ENCODE results near the gene CSNK1E. TPM values are rescaled to one million over a fixed set of nuclear protein-coding genes. Genes with fewer than 3 reads are reported as not detected.
A peak's percentile ranks its signal among the peaks of the same experiment; 100 is the strongest.
"Not testable (repeated sequence)": the region's sequence is repeated elsewhere in the genome, so short reads cannot be mapped to it uniquely, and the experiment has no call there.

CSNK1E gene
- total RNA-seq, 6 donors from 2014 or later, result 94.1 to 345 (median 123) TPM

- Histone ChIP-seq H3K4me1 (peaks cover 0 to 3% (median under 1%) of the 10 kb centered on the region in 4 donors), H3K27ac (no peak overlapping the region), H3K27me3 (no peaks in the 10 kb centered on the region), H3K9me3 (no peaks in the 10 kb centered on the region), H3K36me3 (no peaks in the 10 kb centered on the region), H3K4me3 (no peak overlapping the region)
- no peak for TF ChIP-seq POLR2A (IDR thresholded peaks at IDR 0.05)
- no peak for TF ChIP-seq EP300 (IDR thresholded peaks at IDR 0.05)
- no peak for TF ChIP-seq POLR2AphosphoS5 (IDR thresholded peaks at IDR 0.05)
- TF ChIP-seq, protein P1, sequence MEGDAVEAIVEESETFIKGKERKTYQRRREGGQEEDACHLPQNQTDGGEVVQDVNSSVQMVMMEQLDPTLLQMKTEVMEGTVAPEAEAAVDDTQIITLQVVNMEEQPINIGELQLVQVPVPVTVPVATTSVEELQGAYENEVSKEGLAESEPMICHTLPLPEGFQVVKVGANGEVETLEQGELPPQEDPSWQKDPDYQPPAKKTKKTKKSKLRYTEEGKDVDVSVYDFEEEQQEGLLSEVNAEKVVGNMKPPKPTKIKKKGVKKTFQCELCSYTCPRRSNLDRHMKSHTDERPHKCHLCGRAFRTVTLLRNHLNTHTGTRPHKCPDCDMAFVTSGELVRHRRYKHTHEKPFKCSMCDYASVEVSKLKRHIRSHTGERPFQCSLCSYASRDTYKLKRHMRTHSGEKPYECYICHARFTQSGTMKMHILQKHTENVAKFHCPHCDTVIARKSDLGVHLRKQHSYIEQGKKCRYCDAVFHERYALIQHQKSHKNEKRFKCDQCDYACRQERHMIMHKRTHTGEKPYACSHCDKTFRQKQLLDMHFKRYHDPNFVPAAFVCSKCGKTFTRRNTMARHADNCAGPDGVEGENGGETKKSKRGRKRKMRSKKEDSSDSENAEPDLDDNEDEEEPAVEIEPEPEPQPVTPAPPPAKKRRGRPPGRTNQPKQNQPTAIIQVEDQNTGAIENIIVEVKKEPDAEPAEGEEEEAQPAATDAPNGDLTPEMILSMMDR (IDR thresholded peaks at IDR 0.05), result no peak
- 78 to 80% methylated on average over 11 to 14 of the region's 14 CpGs for WGBS, 2 donors
- ATAC-seq (ENCODE audit: low FRiP score in 2 of 2), result no peak
- no peak for DNase-seq
Measured at GRCh38 chr22:38347944-38348750, 30.9 kb upstream of the CSNK1E start.

GRCh38 chr22:38347181-38347943 is 30.1 kb upstream of the CSNK1E start:
- Histone ChIP-seq H3K4me3 (no peak overlapping the region), H3K36me3 (no peaks in the 10 kb centered on the region), H3K4me1 (no peaks in the 10 kb centered on the region), H3K27me3 (no peaks in the 10 kb centered on the region), H3K27ac (no peak overlapping the region), H3K9me3 (no peaks in the 10 kb centered on the region)
- TF ChIP-seq EP300 (IDR thresholded peaks at IDR 0.05), result no peak
- DNase-seq (no peak), ATAC-seq (ENCODE audit: low FRiP score in 2 of 2) (no peak)
- WGBS, 2 donors, result 56 to 58% methylated on average over 13 to 14 of the region's 15 CpGs

DNA sequence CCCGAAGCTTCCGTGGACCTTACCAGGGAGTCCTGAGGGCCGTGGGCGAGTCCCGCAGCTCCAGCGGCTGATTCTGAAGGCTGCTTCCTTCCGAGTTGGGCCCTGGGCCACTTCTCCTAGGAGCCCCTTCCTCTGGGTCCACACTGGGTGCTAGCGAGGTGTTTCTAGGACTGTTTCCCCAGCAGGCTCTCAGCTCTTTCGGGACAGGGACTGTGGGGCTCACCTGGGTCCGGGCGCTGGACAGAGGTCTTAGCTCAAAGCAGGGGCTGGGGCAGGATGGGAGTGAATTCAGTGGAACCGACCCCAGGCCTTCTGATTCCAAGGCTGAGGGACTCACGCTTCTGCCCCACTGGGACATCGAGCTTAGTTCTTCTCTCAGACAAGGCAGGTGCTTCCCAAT is 29.3 kb upstream of the CSNK1E start:
- Histone ChIP-seq H3K36me3 (no peaks in the 10 kb centered on the region), H3K27me3 (no peaks in the 10 kb centered on the region), H3K4me1 (no peaks in the 10 kb centered on the region), H3K27ac (no peak overlapping the region), H3K4me3 (no peak overlapping the region), H3K9me3 (no peaks in the 10 kb centered on the region)
- TF ChIP-seq POLR2A (IDR thresholded peaks at IDR 0.05), result no peak
- DNase-seq, result peak in 1 of 2 donors; percentile 51
- WGBS, 2 donors, result 82 to 84% methylated on average over 13 to 14 of the region's 14 CpGs
- no peak for ATAC-seq (ENCODE audit: low FRiP score in 2 of 2)

GRCh38 chr22:38345782-38346181 is 28.5 kb upstream of the CSNK1E start:
- DNase-seq (no peak), ATAC-seq (ENCODE audit: low FRiP score in 2 of 2) (no peak)
- no peaks in the 10 kb centered on the region for H3K4me1 ChIP-seq
- WGBS, 2 donors, result 94 to 96% methylated on average over 6 of the region's 6 CpGs
- no peaks in the 10 kb centered on the region for H3K36me3 ChIP-seq
- H3K9me3 ChIP-seq, result no peaks in the 10 kb centered on the region
- no peak overlapping the region for H3K27ac ChIP-seq
- H3K27me3 ChIP-seq, result no peaks in the 10 kb centered on the region
- TF ChIP-seq EP300 (IDR thresholded peaks at IDR 0.05) (no peak), POLR2AphosphoS5 (IDR thresholded peaks at IDR 0.05) (no peak), POLR2A (IDR thresholded peaks at IDR 0.05) (no peak)
- TF ChIP-seq, protein P1 (IDR thresholded peaks at IDR 0.05), result no peak
- no peak overlapping the region for H3K4me3 ChIP-seq

DNA sequence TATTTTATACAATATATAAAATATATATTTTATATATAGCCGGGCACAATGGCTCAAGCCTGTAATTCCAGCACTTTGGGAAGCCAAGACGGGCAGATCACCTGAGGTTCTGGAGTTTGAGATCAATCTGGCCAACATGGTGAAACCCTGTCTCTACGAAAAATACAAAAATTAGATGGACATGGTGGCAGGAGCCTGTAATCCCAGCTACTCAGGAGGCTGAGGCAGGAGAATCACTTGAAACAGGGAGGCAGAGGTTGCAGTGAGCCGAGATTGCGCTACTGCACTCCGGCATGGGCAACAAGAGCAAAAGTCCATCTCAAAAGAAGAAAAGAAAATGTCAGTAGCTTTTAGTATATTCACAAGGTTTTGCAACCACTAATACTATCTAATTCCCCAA is 22.7 kb upstream of the CSNK1E start:
- H3K4me1 ChIP-seq, result peaks cover 10 to 15% (median 14%) of the 10 kb centered on the region in 4 donors
- not testable (repeated sequence) for H3K27me3 ChIP-seq; H3K4me3 ChIP-seq; H3K9me3 ChIP-seq; H3K36me3 ChIP-seq; H3K27ac ChIP-seq; ATAC-seq (ENCODE audit: low FRiP score in 2 of 2); DNase-seq
- 85 to 90% methylated on average over 6 of the region's 6 CpGs for WGBS, 2 donors

GRCh38 chr22:38338772-38339379 is 21.6 kb upstream of the CSNK1E start:
- 93 to 94% methylated on average over 4 of the region's 4 CpGs for WGBS, 2 donors
- no peak overlapping the region for H3K4me3 ChIP-seq
- TF ChIP-seq EP300 (IDR thresholded peaks at IDR 0.05) (no peak), POLR2AphosphoS5 (IDR thresholded peaks at IDR 0.05) (no peak), POLR2A (IDR thresholded peaks at IDR 0.05) (no peak)
- TF ChIP-seq, protein P1 (IDR thresholded peaks at IDR 0.05), result no peak
- H3K27ac ChIP-seq, result no peak overlapping the region
- H3K9me3 ChIP-seq, result no peaks in the 10 kb centered on the region
- H3K4me1 ChIP-seq, result peaks cover 10 to 15% (median 14%) of the 10 kb centered on the region in 4 donors
- H3K36me3 ChIP-seq, result no peaks in the 10 kb centered on the region
- no peaks in the 10 kb centered on the region for H3K27me3 ChIP-seq
- no peak for ATAC-seq (ENCODE audit: low FRiP score in 2 of 2)
- no peak for DNase-seq

Measured in upper lobe of left lung (tissue), 6 donors.